OCI-LY1 (cell line): ENCODE results near the gene PTPRN2.
"Not testable (repeated sequence)": the region's sequence is repeated elsewhere in the genome, so short reads cannot be mapped to it uniquely, and the experiment has no call there.

Experiments
- H2AFZ ChIP-seq: fragments of 200-600 bp; sonication (generic), shearing (Covaris generic); 2 replicates; pipeline ENCODE4 v1.6.0; 2014; ENCODE audit warnings: antibody characterized with exemption, mild to moderate bottlenecking, low read length
- H3F3A ChIP-seq: fragments of 200-600 bp; sonication (generic), shearing (Covaris generic); 2 replicates; pipeline ENCODE4 v1.6.0; 2014; ENCODE audit warnings: mild to moderate bottlenecking, antibody characterized with exemption, low read length, moderate library complexity; ENCODE audit not compliant: insufficient read depth
- H3K27ac ChIP-seq: fragments of 200-600 bp; sonication (generic); 2 replicates; pipeline ENCODE4 v1.5.1; 2014; ENCODE audit warnings: low read length, mixed run types, mild to moderate bottlenecking, low read depth; ENCODE audit not compliant: poor library complexity, severe bottlenecking
- H3K27me3 ChIP-seq: fragments of 200-600 bp; sonication (generic); 2 replicates; pipeline ENCODE4 v1.6.0; 2014; ENCODE audit warnings: antibody characterized with exemption, mild to moderate bottlenecking, low read length, moderate library complexity; ENCODE audit not compliant: insufficient read depth
- H3K36me3 ChIP-seq: fragments of 200-600 bp; sonication (generic); 2 replicates; pipeline ENCODE4 v1.6.1; 2014; ENCODE audit warnings: mild to moderate bottlenecking, antibody characterized with exemption, low read length, moderate library complexity, mixed read lengths; ENCODE audit not compliant: insufficient read depth
- H3K4me1 ChIP-seq: fragments of 200-600 bp; sonication (generic); 2 replicates; pipeline ENCODE4 v1.5.1; 2014; ENCODE audit warnings: mild to moderate bottlenecking, low read length, moderate library complexity; ENCODE audit not compliant: insufficient read depth, severe bottlenecking
- H3K4me2 ChIP-seq: fragments of 200-600 bp; sonication (generic), shearing (Covaris generic); 2 replicates; pipeline ENCODE4 v1.6.1; 2014; ENCODE audit warnings: low read length
- H3K4me3 ChIP-seq: fragments of 200-600 bp; sonication (generic); 2 replicates; pipeline ENCODE4 v1.5.1; 2014; ENCODE audit warnings: low read length, low read depth, mild to moderate bottlenecking, mixed read lengths; ENCODE audit not compliant: poor library complexity, severe bottlenecking
- H3K79me2 ChIP-seq: fragments of 200-600 bp; shearing (Covaris generic); 2 replicates; pipeline ENCODE4 v1.6.1; 2016; ENCODE audit warnings: mixed run types, low read length, mixed read lengths; ENCODE audit not compliant: insufficient read depth
- H3K9ac ChIP-seq: fragments of 200-600 bp; sonication (generic), shearing (Covaris generic); 2 replicates; pipeline ENCODE4 v1.6.1; 2014; ENCODE audit warnings: mild to moderate bottlenecking, low read length, mixed read lengths
- H3K9me2 ChIP-seq: fragments of 200-600 bp; sonication (generic), shearing (Covaris generic); 2 replicates; pipeline ENCODE4 v1.6.1; 2014; ENCODE audit warnings: low read depth, mild to moderate bottlenecking, low read length, mixed read lengths
- H3K9me3 ChIP-seq: fragments of 200-600 bp; shearing (Covaris generic); 2 replicates; pipeline ENCODE4 v1.6.1; 2014; ENCODE audit warnings: low read length, mixed read lengths
- H4K20me1 ChIP-seq: fragments of 200-600 bp; sonication (generic), shearing (Covaris generic); 2 replicates; pipeline ENCODE4 v1.6.0; 2016; ENCODE audit warnings: mild to moderate bottlenecking, low read length; ENCODE audit not compliant: insufficient read depth
- EZH2 ChIP-seq: fragments of 200-600 bp; sonication (generic), shearing (Covaris generic); IDR thresholded peaks from 2 replicates; pipeline ENCODE4 v1.8.0; 2017; ENCODE audit warnings: borderline replicate concordance, mixed run types, mild to moderate bottlenecking, antibody characterized with exemption, low read length, moderate library complexity, mixed read lengths
- TF ChIP-seq, protein P1 (sequence below): fragments of 200-600 bp; sonication (generic), shearing (Covaris generic); IDR thresholded peaks from 2 replicates; pipeline ENCODE4 v1.5.1; 2017; ENCODE audit warnings: mild to moderate bottlenecking, antibody characterized with exemption, low read length, moderate library complexity, mixed read lengths

PTPRN2 gene

DNA sequence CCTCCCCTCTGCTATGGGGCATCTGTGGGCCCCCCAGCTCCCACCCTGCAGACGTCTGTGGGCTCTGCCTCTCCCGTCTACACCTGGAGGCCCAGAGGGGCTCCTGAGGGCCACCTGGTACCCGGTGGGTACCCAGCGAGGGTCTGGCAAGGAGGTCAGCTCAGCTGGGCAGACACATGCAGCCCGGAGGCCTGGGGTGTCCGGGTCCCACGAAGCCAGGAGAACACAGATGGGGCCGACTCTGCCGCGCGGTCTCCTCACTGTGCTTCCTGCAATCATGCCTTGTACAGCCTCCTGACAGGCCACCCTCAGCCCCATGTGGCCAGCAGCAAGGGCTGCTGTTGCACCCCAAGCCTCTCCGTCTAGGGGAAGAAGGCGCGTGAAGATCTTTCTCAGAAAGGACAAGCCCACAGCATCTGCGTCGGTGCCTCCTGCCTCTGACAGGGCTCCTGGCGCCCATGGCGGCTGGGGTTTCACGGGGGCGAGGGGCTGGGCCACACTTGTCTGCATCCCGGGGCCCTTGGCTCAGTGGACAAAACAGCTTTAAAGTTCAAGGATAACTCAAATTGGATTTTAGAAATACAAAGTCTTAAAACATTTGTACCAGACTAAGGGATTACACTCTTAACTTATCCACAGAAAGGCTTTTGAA is 859.5 kb downstream of the PTPRN2 start:
- Histone ChIP-seq H3K9me3 (no peaks in the 10 kb centered on the region), H3K4me1 (no peaks in the 10 kb centered on the region), H3K9me2 (no peaks in the 10 kb centered on the region), H2AFZ (no peak overlapping the region), H3K79me2 (no peaks in the 10 kb centered on the region), H3K4me3 (no peak overlapping the region), H3K27ac (no peak overlapping the region), H3F3A (no peaks in the 10 kb centered on the region), H4K20me1 (no peaks in the 10 kb centered on the region), H3K4me2 (no peak overlapping the region), H3K36me3 (no peaks in the 10 kb centered on the region), H3K9ac (no peak overlapping the region), H3K27me3 (peaks cover 5% of the 10 kb centered on the region; the same call in 1 of the 2 replicates)
- TF ChIP-seq EZH2 = no peak
- TF ChIP-seq, protein P1, sequence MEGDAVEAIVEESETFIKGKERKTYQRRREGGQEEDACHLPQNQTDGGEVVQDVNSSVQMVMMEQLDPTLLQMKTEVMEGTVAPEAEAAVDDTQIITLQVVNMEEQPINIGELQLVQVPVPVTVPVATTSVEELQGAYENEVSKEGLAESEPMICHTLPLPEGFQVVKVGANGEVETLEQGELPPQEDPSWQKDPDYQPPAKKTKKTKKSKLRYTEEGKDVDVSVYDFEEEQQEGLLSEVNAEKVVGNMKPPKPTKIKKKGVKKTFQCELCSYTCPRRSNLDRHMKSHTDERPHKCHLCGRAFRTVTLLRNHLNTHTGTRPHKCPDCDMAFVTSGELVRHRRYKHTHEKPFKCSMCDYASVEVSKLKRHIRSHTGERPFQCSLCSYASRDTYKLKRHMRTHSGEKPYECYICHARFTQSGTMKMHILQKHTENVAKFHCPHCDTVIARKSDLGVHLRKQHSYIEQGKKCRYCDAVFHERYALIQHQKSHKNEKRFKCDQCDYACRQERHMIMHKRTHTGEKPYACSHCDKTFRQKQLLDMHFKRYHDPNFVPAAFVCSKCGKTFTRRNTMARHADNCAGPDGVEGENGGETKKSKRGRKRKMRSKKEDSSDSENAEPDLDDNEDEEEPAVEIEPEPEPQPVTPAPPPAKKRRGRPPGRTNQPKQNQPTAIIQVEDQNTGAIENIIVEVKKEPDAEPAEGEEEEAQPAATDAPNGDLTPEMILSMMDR = no peak

DNA sequence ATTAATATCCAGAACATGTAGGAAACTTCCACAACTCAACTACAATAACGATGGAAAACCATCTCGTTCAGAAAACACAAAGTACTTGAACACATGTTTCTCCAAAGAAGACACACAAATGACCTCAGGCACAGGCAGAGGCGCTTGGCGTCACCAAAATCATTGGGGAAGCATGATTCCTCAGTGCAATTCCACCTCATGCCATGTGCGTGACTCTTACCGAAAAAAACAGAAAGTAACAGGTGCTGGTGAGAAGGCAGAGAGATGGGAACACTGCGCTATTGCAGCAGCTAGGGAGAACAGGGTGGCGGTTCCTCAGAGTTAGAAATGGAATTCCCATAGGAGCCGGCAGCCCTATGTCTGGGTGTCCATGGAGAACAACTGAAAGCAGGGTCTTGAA is 860.9 kb downstream of the PTPRN2 start:
- peaks cover 6% of the 10 kb centered on the region; the same call in 1 of the 2 replicates for H3K27me3 ChIP-seq

DNA sequence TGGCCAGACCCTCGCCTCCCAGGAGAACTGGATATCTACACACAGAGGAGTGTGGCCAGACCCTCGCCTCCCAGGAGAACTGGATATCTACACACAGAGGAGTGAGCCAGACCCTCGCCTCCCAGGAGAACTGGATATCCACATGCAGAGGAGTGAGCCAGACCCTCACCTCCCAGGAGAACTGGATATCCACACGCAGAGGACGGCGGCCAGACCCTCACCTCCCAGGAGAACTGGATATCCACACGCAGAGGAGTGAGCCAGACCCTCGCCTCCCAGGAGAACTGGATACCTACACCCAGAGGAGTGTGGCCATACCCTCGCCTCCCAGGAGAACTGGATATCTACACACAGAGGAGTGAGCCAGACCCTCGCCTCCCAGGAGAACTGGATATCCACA is 862.3 kb downstream of the PTPRN2 start:
- H2AFZ ChIP-seq, H3K4me2 ChIP-seq, H3K4me3 ChIP-seq, H3K9ac ChIP-seq, H3K36me3 ChIP-seq, H3K9me3 ChIP-seq, H3K9me2 ChIP-seq, H4K20me1 ChIP-seq, H3K27me3 ChIP-seq, H3K27ac ChIP-seq, H3F3A ChIP-seq, H3K4me1 ChIP-seq, H3K79me2 ChIP-seq: not testable (repeated sequence)

More for the DNA sequence above, 860.9 kb downstream of the PTPRN2 start:
- Histone ChIP-seq H3F3A (no peaks in the 10 kb centered on the region), H3K4me2 (no peak overlapping the region), H3K4me3 (no peak overlapping the region), H3K36me3 (no peaks in the 10 kb centered on the region), H2AFZ (no peak overlapping the region), H4K20me1 (no peaks in the 10 kb centered on the region), H3K9me3 (no peaks in the 10 kb centered on the region), H3K9ac (no peak overlapping the region), H3K4me1 (no peaks in the 10 kb centered on the region), H3K9me2 (no peaks in the 10 kb centered on the region), H3K27ac (no peak overlapping the region), H3K79me2 (no peaks in the 10 kb centered on the region)
- no peak for TF ChIP-seq EZH2
- TF ChIP-seq, protein P1 = no peak

DNA sequence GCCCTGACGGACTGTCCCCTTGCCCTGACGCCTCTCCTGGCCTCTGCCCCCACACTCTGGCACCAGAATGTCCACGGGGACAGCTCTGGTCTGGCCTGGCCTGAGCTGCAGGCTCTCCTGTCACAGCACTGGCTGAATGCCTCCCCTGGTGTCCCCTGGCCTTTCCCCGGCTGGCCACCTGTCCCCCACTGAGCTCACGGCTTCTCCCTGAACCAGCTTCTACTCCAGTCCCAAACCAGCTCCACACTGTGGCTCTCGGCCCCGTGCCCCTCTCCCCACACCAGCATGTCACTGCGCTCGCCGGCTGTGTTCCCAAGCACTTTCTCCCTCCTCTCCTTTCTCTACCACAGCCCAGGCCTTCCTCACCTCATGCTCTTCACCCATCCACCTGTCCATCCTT is 864.4 kb downstream of the PTPRN2 start:
- Histone ChIP-seq H2AFZ (no peak overlapping the region), H3K27ac (no peak overlapping the region), H3K4me2 (no peak overlapping the region), H3K79me2 (no peaks in the 10 kb centered on the region), H4K20me1 (no peaks in the 10 kb centered on the region), H3K36me3 (no peaks in the 10 kb centered on the region), H3K27me3 (peaks cover 6% of the 10 kb centered on the region; the same call in 1 of the 2 replicates), H3K9me3 (no peaks in the 10 kb centered on the region), H3K4me1 (no peaks in the 10 kb centered on the region), H3F3A (no peaks in the 10 kb centered on the region), H3K9ac (no peak overlapping the region), H3K9me2 (no peaks in the 10 kb centered on the region), H3K4me3 (no peak overlapping the region)
- TF ChIP-seq, protein P1 = no peak
- TF ChIP-seq EZH2 = no peak
